SK-N-SH treated with all-trans-retinoic acid at 6 μM for 48 hours (cell line): ENCODE measurements around the gene PEX13.

Source experiments
- ATAC-seq: fragments of 200-7000 bp; cut with Tn5 transposase; 3 replicates; pipeline ENCODE4 v1.9.1; 2020; ENCODE audit warnings: mild to moderate bottlenecking, moderate library complexity
- BACH2 ChIP-seq: fragments of 250-450 bp; sonication (Bioruptor Pico); IDR thresholded peaks from 2 replicates; pipeline ENCODE4 v1.9.0; 2021; ENCODE audit warnings: mild to moderate bottlenecking, borderline replicate concordance
- CREB5 ChIP-seq: fragments of 250-450 bp; sonication (Bioruptor Pico); IDR thresholded peaks from 2 replicates; pipeline ENCODE4 v1.5.1; 2020; ENCODE audit warnings: low read depth, mild to moderate bottlenecking, moderate library complexity
- CSDC2 ChIP-seq: fragments of 250-450 bp; sonication (Bioruptor Pico); IDR thresholded peaks from 2 replicates; pipeline ENCODE4 v1.5.0; 2020; ENCODE audit warnings: mild to moderate bottlenecking, moderate library complexity
- ESRRG ChIP-seq: fragments of 250-450 bp; sonication (Bioruptor Pico); IDR thresholded peaks from 2 replicates; pipeline ENCODE4 v1.6.1; 2021; ENCODE audit warnings: mild to moderate bottlenecking
- GLIS3 ChIP-seq: fragments of 250-450 bp; sonication (Bioruptor Pico); IDR thresholded peaks from 2 replicates; pipeline ENCODE4 v1.5.0; 2020; ENCODE audit warnings: mild to moderate bottlenecking, moderate library complexity
- ISL1 ChIP-seq: fragments of 250-450 bp; sonication (Bioruptor Pico); IDR thresholded peaks from 2 replicates; pipeline ENCODE4 v2.1.2; 2022; ENCODE audit warnings: mild to moderate bottlenecking, moderate library complexity
- OSR1 ChIP-seq: fragments of 250-450 bp; sonication (Bioruptor Pico); IDR thresholded peaks from 2 replicates; pipeline ENCODE4 v1.8.0; 2022; ENCODE audit warnings: moderate library complexity, mild to moderate bottlenecking, inconsistent platforms
- POU6F1 ChIP-seq: fragments of 250-450 bp; sonication (Bioruptor Pico); IDR thresholded peaks from 2 replicates; pipeline ENCODE4 v1.8.0; 2021; ENCODE audit warnings: low read depth, mild to moderate bottlenecking, moderate library complexity, borderline replicate concordance
- SNAI2 ChIP-seq: fragments of 250-450 bp; sonication (Bioruptor Pico); IDR thresholded peaks from 2 replicates; pipeline ENCODE4 v1.5.0; 2020; ENCODE audit warnings: mild to moderate bottlenecking, moderate library complexity
- TOX ChIP-seq: fragments of 250-450 bp; sonication (Bioruptor Pico); IDR thresholded peaks from 2 replicates; pipeline ENCODE4 v1.8.0; 2021; ENCODE audit warnings: mild to moderate bottlenecking, moderate library complexity, borderline replicate concordance
- ZC3H10 ChIP-seq: fragments of 250-450 bp; sonication (Bioruptor Pico); IDR thresholded peaks from 2 replicates; pipeline ENCODE4 v1.5.1; 2021; ENCODE audit warnings: mild to moderate bottlenecking, moderate library complexity
- ZFP3 ChIP-seq: fragments of 250-450 bp; sonication (Bioruptor Pico); IDR thresholded peaks from 2 replicates; pipeline ENCODE4 v1.5.0; 2020; ENCODE audit warnings: mild to moderate bottlenecking, moderate library complexity
- ZFP30 ChIP-seq: fragments of 450-650 bp; formaldehyde crosslinking; IDR thresholded peaks from 2 replicates; pipeline ENCODE4 v1.5.0; 2022; ENCODE audit warnings: mild to moderate bottlenecking, moderate library complexity
- ZNF565 ChIP-seq: fragments of 450-650 bp; formaldehyde crosslinking; conservative IDR thresholded peaks from 2 replicates; pipeline ENCODE4 v1.5.0; 2020; ENCODE audit warnings: low read depth, mild to moderate bottlenecking, moderate library complexity
- ZNF70 ChIP-seq: fragments of 450-650 bp; formaldehyde crosslinking; IDR thresholded peaks from 2 replicates; pipeline ENCODE4 v1.5.0; 2020; ENCODE audit warnings: mild to moderate bottlenecking, moderate library complexity
- ZNF8 ChIP-seq: fragments of 450-650 bp; formaldehyde crosslinking; IDR thresholded peaks from 2 replicates; pipeline ENCODE4 v1.5.0; 2020; ENCODE audit warnings: mild to moderate bottlenecking, moderate library complexity
- TF ChIP-seq, protein P1 (sequence below): fragments of 250-450 bp; sonication (Bioruptor Pico); IDR thresholded peaks from 2 replicates; pipeline ENCODE4 v1.8.0; 2020; ENCODE audit warnings: mild to moderate bottlenecking, moderate library complexity, borderline replicate concordance
- TF ChIP-seq, protein P2 (sequence below): fragments of 250-450 bp; sonication (Bioruptor Pico); IDR thresholded peaks from 2 replicates; pipeline ENCODE4 v1.5.0; 2020; ENCODE audit warnings: mild to moderate bottlenecking, moderate library complexity

The PEX13 gene

GRCh38 chr2:60974652-60975051 is 42.9 kb upstream of the PEX13 start:
- TF ChIP-seq ZNF70 (CRISPR knock-in tag) (no peak), CREB5 (no peak), CSDC2 (no peak), ZC3H10 (CRISPR knock-in tag) (no peak), SNAI2 (no peak), ZFP3 (CRISPR knock-in tag) (no peak), ZFP30 (CRISPR knock-in tag) (no peak), POU6F1 (CRISPR knock-in tag) (no peak), ZNF8 (CRISPR knock-in tag) (no peak), BACH2 (CRISPR knock-in tag) (no peak), ZNF565 (CRISPR knock-in tag) (no peak)
- no peak for ATAC-seq

DNA sequence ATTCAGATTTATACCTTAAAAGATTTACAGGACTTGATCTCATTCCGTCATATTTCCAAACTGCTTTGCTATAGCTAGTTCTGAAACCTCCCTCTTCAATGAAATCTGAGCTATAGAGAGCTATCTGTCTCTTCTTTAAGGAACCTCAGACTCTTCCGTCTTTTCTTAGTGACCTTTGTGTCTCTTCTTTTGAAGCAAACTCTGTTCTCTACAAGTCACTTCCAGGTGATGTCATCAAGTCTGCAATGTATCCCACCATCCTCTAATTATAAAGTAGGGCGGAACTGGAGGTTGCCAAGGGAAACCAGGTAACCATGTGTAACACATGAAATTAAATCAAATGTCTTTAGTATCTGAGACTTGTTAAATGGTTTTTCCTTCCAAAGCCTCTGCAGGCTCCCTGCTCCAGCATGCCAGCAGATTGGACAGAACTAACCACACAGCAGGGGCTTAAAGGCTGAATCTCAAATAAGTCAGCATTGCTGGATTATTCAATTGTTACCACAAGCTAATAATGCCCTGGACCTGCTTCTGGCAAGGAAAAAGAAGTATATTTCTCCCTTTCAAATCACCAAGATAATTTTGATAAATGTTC is 41.2 kb upstream of the PEX13 start:
- ATAC-seq = no peak
- TF ChIP-seq ZNF565 (CRISPR knock-in tag) (no peak), TOX (CRISPR knock-in tag) (no peak), ZFP30 (CRISPR knock-in tag) (no peak), OSR1 (CRISPR knock-in tag) (no peak), ZNF70 (CRISPR knock-in tag) (no peak), ISL1 (CRISPR knock-in tag) (no peak), ESRRG (CRISPR knock-in tag) (no peak), SNAI2 (no peak), CREB5 (no peak), GLIS3 (CRISPR knock-in tag) (no peak), ZFP3 (CRISPR knock-in tag) (no peak)
- TF ChIP-seq, protein P1, sequence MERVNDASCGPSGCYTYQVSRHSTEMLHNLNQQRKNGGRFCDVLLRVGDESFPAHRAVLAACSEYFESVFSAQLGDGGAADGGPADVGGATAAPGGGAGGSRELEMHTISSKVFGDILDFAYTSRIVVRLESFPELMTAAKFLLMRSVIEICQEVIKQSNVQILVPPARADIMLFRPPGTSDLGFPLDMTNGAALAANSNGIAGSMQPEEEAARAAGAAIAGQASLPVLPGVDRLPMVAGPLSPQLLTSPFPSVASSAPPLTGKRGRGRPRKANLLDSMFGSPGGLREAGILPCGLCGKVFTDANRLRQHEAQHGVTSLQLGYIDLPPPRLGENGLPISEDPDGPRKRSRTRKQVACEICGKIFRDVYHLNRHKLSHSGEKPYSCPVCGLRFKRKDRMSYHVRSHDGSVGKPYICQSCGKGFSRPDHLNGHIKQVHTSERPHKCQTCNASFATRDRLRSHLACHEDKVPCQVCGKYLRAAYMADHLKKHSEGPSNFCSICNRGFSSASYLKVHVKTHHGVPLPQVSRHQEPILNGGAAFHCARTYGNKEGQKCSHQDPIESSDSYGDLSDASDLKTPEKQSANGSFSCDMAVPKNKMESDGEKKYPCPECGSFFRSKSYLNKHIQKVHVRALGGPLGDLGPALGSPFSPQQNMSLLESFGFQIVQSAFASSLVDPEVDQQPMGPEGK (CRISPR knock-in tag) = no peak
- TF ChIP-seq, protein P2, sequence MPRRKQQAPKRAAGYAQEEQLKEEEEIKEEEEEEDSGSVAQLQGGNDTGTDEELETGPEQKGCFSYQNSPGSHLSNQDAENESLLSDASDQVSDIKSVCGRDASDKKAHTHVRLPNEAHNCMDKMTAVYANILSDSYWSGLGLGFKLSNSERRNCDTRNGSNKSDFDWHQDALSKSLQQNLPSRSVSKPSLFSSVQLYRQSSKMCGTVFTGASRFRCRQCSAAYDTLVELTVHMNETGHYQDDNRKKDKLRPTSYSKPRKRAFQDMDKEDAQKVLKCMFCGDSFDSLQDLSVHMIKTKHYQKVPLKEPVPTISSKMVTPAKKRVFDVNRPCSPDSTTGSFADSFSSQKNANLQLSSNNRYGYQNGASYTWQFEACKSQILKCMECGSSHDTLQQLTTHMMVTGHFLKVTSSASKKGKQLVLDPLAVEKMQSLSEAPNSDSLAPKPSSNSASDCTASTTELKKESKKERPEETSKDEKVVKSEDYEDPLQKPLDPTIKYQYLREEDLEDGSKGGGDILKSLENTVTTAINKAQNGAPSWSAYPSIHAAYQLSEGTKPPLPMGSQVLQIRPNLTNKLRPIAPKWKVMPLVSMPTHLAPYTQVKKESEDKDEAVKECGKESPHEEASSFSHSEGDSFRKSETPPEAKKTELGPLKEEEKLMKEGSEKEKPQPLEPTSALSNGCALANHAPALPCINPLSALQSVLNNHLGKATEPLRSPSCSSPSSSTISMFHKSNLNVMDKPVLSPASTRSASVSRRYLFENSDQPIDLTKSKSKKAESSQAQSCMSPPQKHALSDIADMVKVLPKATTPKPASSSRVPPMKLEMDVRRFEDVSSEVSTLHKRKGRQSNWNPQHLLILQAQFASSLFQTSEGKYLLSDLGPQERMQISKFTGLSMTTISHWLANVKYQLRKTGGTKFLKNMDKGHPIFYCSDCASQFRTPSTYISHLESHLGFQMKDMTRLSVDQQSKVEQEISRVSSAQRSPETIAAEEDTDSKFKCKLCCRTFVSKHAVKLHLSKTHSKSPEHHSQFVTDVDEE (CRISPR knock-in tag) = no peak

GRCh38 chr2:60976875-60977561 is 40.5 kb upstream of the PEX13 start:
- TF ChIP-seq CREB5 (no peak), ZNF70 (CRISPR knock-in tag) (no peak), ISL1 (CRISPR knock-in tag) (no peak), ZFP3 (CRISPR knock-in tag) (no peak), CSDC2 (no peak)
- no peak for ATAC-seq
